Duodenal mucosa (tissue), 2 donors: Measurements from ENCODE around the gene RBBP4.
"Not testable (repeated sequence)": the region's sequence is repeated elsewhere in the genome, so short reads cannot be mapped to it uniquely, and the experiment has no call there.

Experiments used
- H3K27ac ChIP-seq: one replicate; pipeline ENCODE4 v1.7.0; 2013; ENCODE audit warnings: low read depth, low read length
- H3K27me3 ChIP-seq, 2 donors: one replicate each; pipeline ENCODE4 v1.7.0; 2013; ENCODE audit warnings: low read length in 2 of 2, control low read depth in 1 of 2; ENCODE audit not compliant: insufficient read depth in 2 of 2, control insufficient read depth in 1 of 2
- H3K36me3 ChIP-seq, 2 donors: one replicate each; pipeline ENCODE4 v1.7.0; 2013; ENCODE audit warnings: low read length in 2 of 2, control low read depth in 1 of 2; ENCODE audit not compliant: insufficient read depth in 2 of 2, control insufficient read depth in 1 of 2
- H3K4me1 ChIP-seq, 2 donors: one replicate each; pipeline ENCODE4 v1.7.0; 2013; ENCODE audit warnings: low read length in 2 of 2, control low read depth in 1 of 2; ENCODE audit not compliant: insufficient read depth in 2 of 2, control insufficient read depth in 1 of 2
- H3K4me3 ChIP-seq, 2 donors: one replicate each; pipeline ENCODE4 v1.7.0; 2013; ENCODE audit warnings: low read length in 2 of 2, low read depth in 1 of 2
- H3K9ac ChIP-seq, 2 donors: one replicate each; pipeline ENCODE4 v1.7.0; 2013; ENCODE audit warnings: low read length in 2 of 2, low read depth in 1 of 2
- H3K9me3 ChIP-seq, 2 donors: one replicate each; pipeline ENCODE4 v1.7.0; 2013; ENCODE audit warnings: low read length in 2 of 2, control low read depth in 1 of 2; ENCODE audit not compliant: control insufficient read depth in 1 of 2

RBBP4 gene

DNA sequence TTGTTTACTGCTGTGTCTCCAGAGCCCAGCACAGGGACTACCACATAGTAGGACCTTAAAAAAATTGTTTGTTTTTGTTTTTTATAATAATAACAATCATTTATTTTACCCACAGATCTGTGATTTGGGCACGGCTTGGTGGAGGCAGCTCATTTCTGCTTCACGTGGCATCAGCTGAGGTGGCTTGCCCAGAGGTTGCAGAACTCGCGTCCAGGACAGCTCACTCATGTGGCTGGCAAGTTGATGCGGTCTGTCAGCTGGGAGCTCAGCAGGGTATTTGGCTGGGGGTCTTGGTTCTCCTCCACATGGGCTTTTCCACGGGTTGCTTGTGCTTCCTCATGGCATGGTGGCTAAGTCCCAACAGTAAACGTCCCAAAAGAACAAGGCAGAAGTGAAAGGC, 54.5 kb downstream of the RBBP4 start:
- Histone ChIP-seq H3K4me3 (no peak overlapping the region), H3K27me3 (no peaks in the 10 kb centered on the region), H3K9ac (no peak overlapping the region), H3K9me3 (no peaks in the 10 kb centered on the region), H3K36me3 (no peaks in the 10 kb centered on the region), H3K27ac (no peak overlapping the region), H3K4me1 (peaks cover 20 to 31% of the 10 kb centered on the region in 2 donors)

DNA sequence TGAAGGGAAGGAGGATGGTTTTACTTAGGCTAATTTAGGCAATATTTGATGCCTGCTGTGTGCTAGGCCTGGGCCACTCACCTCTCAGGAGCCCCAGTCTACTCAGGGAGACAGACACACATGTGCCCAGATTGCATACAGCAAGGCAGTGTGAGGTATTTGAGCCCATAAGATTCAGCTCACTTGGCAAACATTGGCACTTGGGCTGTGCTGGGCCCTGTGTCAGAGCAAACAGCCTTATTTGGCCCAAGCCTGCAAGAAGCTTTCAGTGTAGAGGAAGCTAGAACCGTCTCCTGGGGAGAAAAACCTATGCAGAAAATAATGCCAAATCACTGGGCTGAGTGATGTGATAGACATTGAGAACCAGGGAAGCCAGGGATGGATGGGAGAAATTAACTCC, 55.5 kb downstream of the RBBP4 start:
- Histone ChIP-seq H3K9me3 (no peaks in the 10 kb centered on the region), H3K4me1 (peaks cover 15 to 27% of the 10 kb centered on the region in 2 donors), H3K4me3 (no peak overlapping the region), H3K36me3 (no peaks in the 10 kb centered on the region), H3K27ac (no peak overlapping the region), H3K9ac (no peak overlapping the region), H3K27me3 (no peaks in the 10 kb centered on the region)

DNA sequence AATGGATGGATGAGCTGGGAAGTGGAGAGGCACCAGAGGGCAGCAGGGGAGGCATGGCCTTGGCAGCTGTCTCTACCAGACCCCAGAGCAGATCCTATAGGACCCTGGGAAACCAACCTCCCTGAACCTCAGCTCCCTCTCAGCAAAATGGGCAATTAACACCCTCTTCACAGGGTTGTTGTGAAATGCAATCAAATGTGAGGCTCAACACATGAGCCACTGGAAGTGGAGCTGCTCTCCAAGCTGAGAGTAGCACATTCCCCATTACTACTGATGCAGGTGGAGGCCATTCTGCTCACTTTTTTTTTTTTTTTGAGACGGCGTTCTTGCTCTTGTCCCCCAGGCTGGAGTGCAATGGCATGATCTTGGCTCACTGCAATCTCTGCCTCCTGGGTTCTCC, 58.1 kb downstream of the RBBP4 start:
- Histone ChIP-seq H3K9ac (no peak overlapping the region), H3K27ac (no peak overlapping the region), H3K27me3 (no peaks in the 10 kb centered on the region), H3K4me1 (peaks cover 0 to 11% of the 10 kb centered on the region in 2 donors), H3K36me3 (no peaks in the 10 kb centered on the region), H3K9me3 (no peaks in the 10 kb centered on the region), H3K4me3 (no peak overlapping the region)

DNA sequence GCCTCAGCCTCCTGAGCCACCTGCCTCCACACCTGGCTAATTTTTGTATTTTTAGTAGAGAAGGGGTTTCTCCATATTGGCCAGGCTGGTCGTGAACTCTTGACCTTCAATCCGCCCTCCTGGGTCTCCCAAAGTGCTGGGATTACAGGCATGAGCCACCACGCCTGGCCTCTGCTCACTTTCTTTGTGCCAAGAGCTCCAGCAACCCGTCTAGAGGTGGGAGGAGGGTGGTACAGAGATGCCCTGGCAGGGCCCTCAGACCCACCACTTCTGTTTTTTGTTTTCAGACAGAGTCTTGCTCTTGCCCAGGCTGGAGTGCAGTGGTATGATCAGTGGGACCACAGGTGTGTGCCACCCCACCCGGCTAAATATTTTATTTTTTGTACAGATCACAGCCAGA, 58.5 kb downstream of the RBBP4 start:
- Histone ChIP-seq H3K27ac (no peak overlapping the region), H3K27me3 (no peaks in the 10 kb centered on the region), H3K4me1 (peaks cover 0 to 11% of the 10 kb centered on the region in 2 donors), H3K4me3 (no peak overlapping the region), H3K9ac (no peak overlapping the region), H3K36me3 (no peaks in the 10 kb centered on the region), H3K9me3 (no peaks in the 10 kb centered on the region)

GRCh38 chr1:32711221-32711620, 60.2 kb downstream of the RBBP4 start:
- H3K9me3 ChIP-seq, H3K27me3 ChIP-seq, H3K4me3 ChIP-seq, H3K27ac ChIP-seq, H3K36me3 ChIP-seq, H3K9ac ChIP-seq: not testable (repeated sequence)
- peaks cover 8 to 17% of the 10 kb centered on the region in 2 donors for H3K4me1 ChIP-seq

GRCh38 chr1:32713081-32713480, 62.1 kb downstream of the RBBP4 start:
- Histone ChIP-seq H3K36me3 (no peaks in the 10 kb centered on the region), H3K4me3 (no peak overlapping the region), H3K9ac (no peak overlapping the region), H3K4me1 (peaks cover 16 to 23% of the 10 kb centered on the region in 2 donors), H3K9me3 (no peaks in the 10 kb centered on the region), H3K27ac (no peak overlapping the region), H3K27me3 (no peaks in the 10 kb centered on the region)

DNA sequence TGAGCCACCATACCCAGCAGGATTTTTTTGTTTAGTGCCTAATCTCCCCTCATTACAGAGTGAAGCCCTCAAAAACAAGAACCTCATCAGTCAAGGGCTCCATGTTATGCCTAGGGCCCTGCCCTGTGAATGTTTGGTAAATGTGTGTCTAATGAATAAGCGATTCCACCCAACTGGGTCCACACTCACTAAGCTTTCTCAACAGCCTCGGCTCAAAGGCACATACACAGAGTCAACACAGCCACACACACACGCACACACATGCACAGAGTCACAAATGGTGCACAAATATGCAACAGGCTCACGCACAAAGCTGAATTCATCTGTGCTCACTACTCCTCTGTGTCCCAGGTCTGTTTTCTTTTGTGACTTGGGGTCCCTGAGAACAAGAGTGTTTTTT, 63.3 kb downstream of the RBBP4 start:
- no peaks in the 10 kb centered on the region for H3K9me3 ChIP-seq
- H3K4me1 ChIP-seq = peaks cover 16 to 23% of the 10 kb centered on the region in 2 donors
- H3K27me3 ChIP-seq = no peaks in the 10 kb centered on the region
- no peak overlapping the region for H3K4me3 ChIP-seq
- no peak overlapping the region for H3K9ac ChIP-seq
- no peaks in the 10 kb centered on the region for H3K36me3 ChIP-seq
- H3K27ac ChIP-seq = no peak overlapping the region

- H3K9me3 ChIP-seq = no peaks in the 10 kb centered on the region
- no peaks in the 10 kb centered on the region for H3K36me3 ChIP-seq
- H3K27me3 ChIP-seq = no peaks in the 10 kb centered on the region
- no peak overlapping the region for H3K4me3 ChIP-seq
- H3K4me1 ChIP-seq = peaks cover 16 to 23% of the 10 kb centered on the region in 2 donors
- peak overlapping the region; percentile 40 to 66 for H3K9ac ChIP-seq
- H3K27ac ChIP-seq = no peak overlapping the region
These were observed 64.9 kb downstream of the RBBP4 start for GRCh38 chr1:32715901-32716311.

GRCh38 chr1:32716312-32717148, 65.5 kb downstream of the RBBP4 start:
- Histone ChIP-seq H3K36me3 (no peaks in the 10 kb centered on the region), H3K9me3 (no peaks in the 10 kb centered on the region), H3K27ac (peak overlapping the region; percentile 58), H3K4me1 (peaks cover 16 to 23% of the 10 kb centered on the region in 2 donors), H3K4me3 (peak overlapping the region; percentile 37 to 51), H3K9ac (peak overlapping the region; percentile 40 to 66), H3K27me3 (no peaks in the 10 kb centered on the region)

DNA sequence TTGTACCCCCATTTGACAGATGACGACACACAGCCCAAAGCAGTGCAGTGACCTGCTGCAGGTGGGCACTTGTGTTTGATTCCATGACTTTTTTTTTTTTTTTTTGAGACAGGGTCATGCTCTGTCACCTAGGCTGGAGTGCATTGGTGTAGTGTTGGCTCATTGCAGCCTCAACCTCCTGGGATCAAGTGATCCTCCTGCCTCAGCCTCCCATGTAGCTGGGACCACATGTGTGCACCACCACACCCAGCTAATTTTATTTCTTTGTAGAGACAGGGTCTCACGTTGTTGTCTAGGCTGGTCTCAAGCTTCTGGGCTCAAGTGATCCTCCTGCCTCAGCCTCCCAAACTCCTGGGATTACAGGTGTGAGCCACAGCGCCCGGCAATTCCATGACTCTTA, 66.5 kb downstream of the RBBP4 start:
- no peak overlapping the region for H3K4me3 ChIP-seq
- H3K9me3 ChIP-seq = no peaks in the 10 kb centered on the region
- H3K27ac ChIP-seq = no peak overlapping the region
- H3K27me3 ChIP-seq = no peaks in the 10 kb centered on the region
- no peak overlapping the region for H3K9ac ChIP-seq
- peaks cover 16 to 19% of the 10 kb centered on the region in 2 donors for H3K4me1 ChIP-seq
- H3K36me3 ChIP-seq = no peaks in the 10 kb centered on the region
